OCI-LY1 (cell line): ENCODE measurements around the gene CD83.

ENCODE experiments used
- CTCF ChIP-seq: fragments of 200-600 bp; sonication (generic), shearing (Covaris generic); IDR thresholded peaks from 2 replicates; pipeline ENCODE4 v1.5.1; 2017; ENCODE audit warnings: mild to moderate bottlenecking, antibody characterized with exemption, low read length, moderate library complexity, mixed read lengths
- EZH2 ChIP-seq: fragments of 200-600 bp; sonication (generic), shearing (Covaris generic); IDR thresholded peaks from 2 replicates; pipeline ENCODE4 v1.8.0; 2017; ENCODE audit warnings: borderline replicate concordance, mixed run types, mild to moderate bottlenecking, antibody characterized with exemption, low read length, moderate library complexity, mixed read lengths

- TF ChIP-seq CTCF (no peak), EZH2 (no peak)
These were observed 10.6 kb upstream of the CD83 start for GRCh38 chr6:14107000-14107399.
